Left ventricle myocardium inferior (tissue), 1 donor: ENCODE results near the gene UGGT1. TPM values are rescaled to one million over a fixed set of nuclear protein-coding genes. Genes with fewer than 3 reads are reported as not detected.

Experiments
- DNase-seq: peaks from one replicate; pipeline ENCODE4 v3.0.0-alpha.2; 2020
- H3K27ac ChIP-seq: fragments of 200-600 bp; replicated peaks from 2 replicates; pipeline ENCODE4 v1.8.0; 2021
- H3K27me3 ChIP-seq: fragments of 200-600 bp; 2 replicates; pipeline ENCODE4 v1.8.0; 2021; ENCODE audit warnings: low read depth
- H3K36me3 ChIP-seq: fragments of 200-600 bp; 2 replicates; pipeline ENCODE4 v1.8.0; 2021
- H3K4me1 ChIP-seq: fragments of 200-600 bp; 2 replicates; pipeline ENCODE4 v1.8.0; 2021
- H3K4me3 ChIP-seq: fragments of 200-600 bp; 2 replicates; pipeline ENCODE4 v1.8.0; 2021; ENCODE audit warnings: mild to moderate bottlenecking, moderate library complexity
- H3K9me3 ChIP-seq: fragments of 200-600 bp; replicated peaks from 2 replicates; pipeline ENCODE4 v1.8.0; 2021
- CTCF ChIP-seq: fragments of 200-600 bp; IDR thresholded peaks from 2 replicates; pipeline ENCODE4 v1.8.0; 2021; ENCODE audit warnings: antibody characterized with exemption, mild to moderate bottlenecking, borderline replicate concordance
- intact Hi-C: fragments of 100-400 bp; cut with micrococcal nuclease; formaldehyde crosslinking; loops from one replicate; pipeline ENCODE4 v1.11.0; 2022
- total RNA-seq: library from RNA; stranded (reverse); fragmentation: NEBNext Ultra II Directional; extraction: Animal tissue kit (Norgen Biotek cat#: 25700); gene quantifications from one replicate; pipeline ENCODE4 v1.2.1, GENCODE V29; 2021
- donor health status: DM: no; HTN: yes; CAD: no; lungs with severe emphysema.

The UGGT1 gene
- total RNA-seq, 1 donor from 2014 or later = 30.3 TPM

GRCh38 chr2:128103407-128103806 is 12.4 kb downstream of the UGGT1 start:
- Histone ChIP-seq H3K4me3 (no peak overlapping the region), H3K27me3 (no peaks in the 10 kb centered on the region), H3K27ac (no peak overlapping the region), H3K36me3 (peaks cover 62% of the 10 kb centered on the region), H3K9me3 (no peaks in the 10 kb centered on the region), H3K4me1 (peaks cover 12% of the 10 kb centered on the region)
- DNase-seq = no peak
- intact Hi-C loops = no loop called here
- TF ChIP-seq CTCF = no peak

- Histone ChIP-seq H3K4me3 (no peak overlapping the region), H3K27ac (no peak overlapping the region), H3K27me3 (no peaks in the 10 kb centered on the region), H3K4me1 (peaks cover 12% of the 10 kb centered on the region), H3K9me3 (no peaks in the 10 kb centered on the region), H3K36me3 (peaks cover 67% of the 10 kb centered on the region)
- DNase-seq = no peak
- intact Hi-C loops = no loop called here
- no peak for TF ChIP-seq CTCF
Measured at GRCh38 chr2:128105072-128105471, 14.1 kb downstream of the UGGT1 start.

GRCh38 chr2:128108166-128108565 is 17.2 kb downstream of the UGGT1 start:
- Histone ChIP-seq H3K27ac (no peak overlapping the region), H3K27me3 (no peaks in the 10 kb centered on the region), H3K9me3 (no peaks in the 10 kb centered on the region), H3K36me3 (peaks cover 76% of the 10 kb centered on the region), H3K4me3 (no peak overlapping the region), H3K4me1 (no peaks in the 10 kb centered on the region)
- intact Hi-C loops = no loop called here
- TF ChIP-seq CTCF = no peak
- DNase-seq = no peak

- Histone ChIP-seq H3K36me3 (peaks cover 74% of the 10 kb centered on the region), H3K9me3 (no peaks in the 10 kb centered on the region), H3K4me3 (no peak overlapping the region), H3K27ac (no peak overlapping the region), H3K27me3 (no peaks in the 10 kb centered on the region), H3K4me1 (no peaks in the 10 kb centered on the region)
- intact Hi-C loops = no loop called here
- no peak for DNase-seq
- no peak for TF ChIP-seq CTCF
Measured at GRCh38 chr2:128109243-128109642, 18.2 kb downstream of the UGGT1 start.

GRCh38 chr2:128115921-128116623 is 25.1 kb downstream of the UGGT1 start:
- Histone ChIP-seq H3K27me3 (no peaks in the 10 kb centered on the region), H3K27ac (no peak overlapping the region), H3K36me3 (peaks cover 92% of the 10 kb centered on the region), H3K4me1 (no peaks in the 10 kb centered on the region), H3K9me3 (no peaks in the 10 kb centered on the region), H3K4me3 (no peak overlapping the region)
- DNase-seq = no peak
- TF ChIP-seq CTCF = no peak
- intact Hi-C loops = no loop called here
